Neural cell (in vitro differentiated cells): ENCODE data around the gene SNUPN. TPM values are rescaled to one million over a fixed set of nuclear protein-coding genes. Genes with fewer than 3 reads are reported as not detected.

ENCODE experiments used
- H2AFZ ChIP-seq: fragments of 200-600, 300-800 bp; sonication (generic), shearing (Covaris generic); 2 replicates; pipeline ENCODE4 v1.6.0; 2014; ENCODE audit warnings: low read depth, mild to moderate bottlenecking, antibody characterized with exemption, low read length, moderate library complexity
- H3F3A ChIP-seq: fragments of 200-600 bp; shearing (Covaris generic); 2 replicates; pipeline ENCODE4 v1.6.1; 2016; ENCODE audit warnings: mild to moderate bottlenecking, moderate library complexity, mixed read lengths, antibody characterized with exemption, low read length; ENCODE audit not compliant: insufficient read depth, poor library complexity, severe bottlenecking
- H3K27ac ChIP-seq: fragments of 200-600, 300-800 bp; sonication (generic), shearing (Covaris generic); 2 replicates; pipeline ENCODE4 v1.5.1; 2014; ENCODE audit warnings: mild to moderate bottlenecking, low read length, moderate library complexity
- H3K27me3 ChIP-seq: fragments of 300-800, 200-600 bp; sonication (generic), shearing (Covaris generic); 2 replicates; pipeline ENCODE4 v1.6.0; 2014; ENCODE audit warnings: mild to moderate bottlenecking, low read depth, low read length, moderate library complexity; ENCODE audit not compliant: insufficient read depth
- H3K36me3 ChIP-seq: fragments of 300-800, 200-600 bp; sonication (generic), shearing (Covaris generic); 2 replicates; pipeline ENCODE4 v1.5.1; 2014; ENCODE audit warnings: mild to moderate bottlenecking, antibody characterized with exemption, low read length, moderate library complexity; ENCODE audit not compliant: insufficient read depth
- H3K4me2 ChIP-seq: fragments of 300-800, 200-600 bp; sonication (generic), shearing (Covaris generic); 2 replicates; pipeline ENCODE4 v1.6.0; 2014; ENCODE audit warnings: mild to moderate bottlenecking, low read length
- H3K4me3 ChIP-seq: fragments of 300-800, 200-600 bp; sonication (generic), shearing (Covaris generic); 2 replicates; pipeline ENCODE4 v1.5.1; 2014; ENCODE audit warnings: mild to moderate bottlenecking, low read length, moderate library complexity
- H3K79me2 ChIP-seq: fragments of 200-600 bp; shearing (Covaris generic); replicated peaks from 2 replicates; pipeline ENCODE4 v1.6.0; 2014; ENCODE audit warnings: mild to moderate bottlenecking, low read length, moderate library complexity; ENCODE audit not compliant: insufficient read depth
- H3K9ac ChIP-seq: fragments of 300-800, 200-600 bp; sonication (generic), shearing (Covaris generic); 2 replicates; pipeline ENCODE4 v1.6.1; 2016; ENCODE audit warnings: mild to moderate bottlenecking, low read length, mixed read lengths
- H3K9me2 ChIP-seq: fragments of 200-600 bp; shearing (Covaris generic); 2 replicates; pipeline ENCODE4 v1.6.1; 2016; ENCODE audit warnings: mild to moderate bottlenecking, low read length, mixed read lengths; ENCODE audit not compliant: insufficient read depth
- H3K9me3 ChIP-seq: fragments of 200-600, 300-800 bp; sonication (generic), shearing (Covaris generic); 2 replicates; pipeline ENCODE4 v1.6.1; 2016; ENCODE audit warnings: mild to moderate bottlenecking, mixed run types, low read length, moderate library complexity, mixed read lengths
- H4K20me1 ChIP-seq: fragments of 200-600 bp; shearing (Covaris generic); 2 replicates; pipeline ENCODE4 v1.6.1; 2016; ENCODE audit warnings: mild to moderate bottlenecking, mixed run types; ENCODE audit not compliant: insufficient read depth
- EP300 ChIP-seq: fragments of 450-650 bp; conservative IDR thresholded peaks from 2 replicates; pipeline ENCODE4 v1.6.1; 2014; ENCODE audit warnings: antibody characterized with exemption, mild to moderate bottlenecking, moderate library complexity; ENCODE audit not compliant: poor library complexity, severe bottlenecking
- EZH2 ChIP-seq: fragments of 200-600, 300-800 bp; shearing (Covaris generic), sonication (generic); IDR thresholded peaks from 2 replicates; pipeline ENCODE4 v1.6.1; 2014; ENCODE audit warnings: antibody characterized with exemption, low read length, borderline replicate concordance, mild to moderate bottlenecking; ENCODE audit not compliant: insufficient read depth, poor library complexity, severe bottlenecking
- MXI1 ChIP-seq: fragments of 450-650 bp; conservative IDR thresholded peaks from 2 replicates; pipeline ENCODE4 v1.6.1; 2014; ENCODE audit warnings: antibody characterized with exemption, mild to moderate bottlenecking; ENCODE audit not compliant: poor library complexity, severe bottlenecking
- POLR2AphosphoS5 ChIP-seq: IDR thresholded peaks from 2 replicates; pipeline ENCODE4 v1.6.1; 2012
- RAD21 ChIP-seq: fragments of 450-650 bp; conservative IDR thresholded peaks from 2 replicates; pipeline ENCODE4 v1.6.1; 2014; ENCODE audit warnings: antibody characterized with exemption, mild to moderate bottlenecking, moderate library complexity
- REST ChIP-seq: IDR thresholded peaks from 2 replicates; pipeline ENCODE4 v1.6.1; 2012; ENCODE audit warnings: borderline replicate concordance
- SMC3 ChIP-seq: fragments of 450-650 bp; conservative IDR thresholded peaks from 2 replicates; pipeline ENCODE4 v1.6.1; 2014; ENCODE audit warnings: antibody characterized with exemption, mild to moderate bottlenecking, moderate library complexity; ENCODE audit not compliant: poor library complexity
- TAF1 ChIP-seq: IDR thresholded peaks from 2 replicates; pipeline ENCODE4 v1.6.1; 2012; ENCODE audit warnings: low read depth
- polyA plus RNA-seq: library from polyadenylated mRNA; depleted of rRNA; stranded (reverse); fragments of >200 nt; gene quantifications from 2 replicates; pipeline ENCODE4 v1.2.3, GENCODE V29; 2014
- TF ChIP-seq, protein P1 (sequence below): fragments of 450-650 bp; IDR thresholded peaks from 2 replicates; pipeline ENCODE4 v1.5.1; 2014; ENCODE audit warnings: antibody characterized with exemption, mild to moderate bottlenecking, moderate library complexity; ENCODE audit not compliant: poor library complexity, severe bottlenecking

SNUPN gene
- polyA plus RNA-seq, 1 donor from 2014 or later = 19.0 TPM

DNA sequence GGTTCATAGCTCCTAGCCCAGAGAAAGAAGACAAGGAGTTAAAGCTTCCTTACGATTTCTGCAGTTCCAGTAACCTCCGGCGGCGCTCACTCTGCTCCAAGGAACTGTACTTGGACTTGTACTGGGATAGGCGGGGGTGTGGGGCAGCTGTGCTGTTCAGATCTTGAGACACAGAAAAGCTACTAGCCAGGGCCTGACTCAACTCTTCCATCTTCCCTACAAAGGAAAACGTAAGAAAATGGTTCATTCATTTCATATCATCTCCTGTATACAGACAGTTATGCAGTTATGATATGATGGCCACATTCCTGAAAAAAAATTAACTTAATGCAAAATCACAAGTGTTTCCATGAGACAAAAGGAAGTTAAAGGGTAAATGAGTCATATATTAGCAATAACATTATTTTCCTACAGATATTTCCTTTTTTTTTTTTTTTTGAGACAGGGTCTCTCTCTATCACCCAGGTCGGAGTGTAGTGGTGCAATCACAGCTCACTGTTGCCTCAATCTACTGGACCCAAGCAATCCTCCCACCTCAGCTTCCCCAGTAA is 4.6 kb downstream of the SNUPN start:
- no peak for TF ChIP-seq POLR2AphosphoS5
- no peak for TF ChIP-seq EZH2
- no peak overlapping the region for H3K4me3 ChIP-seq
- no peak overlapping the region for H3K9ac ChIP-seq
- no peaks in the 10 kb centered on the region for H3K79me2 ChIP-seq
- H3K4me2 ChIP-seq = no peak overlapping the region
- no peaks in the 10 kb centered on the region for H4K20me1 ChIP-seq
- H3F3A ChIP-seq = peaks cover 3% of the 10 kb centered on the region
- no peak overlapping the region for H2AFZ ChIP-seq
- H3K27ac ChIP-seq = no peak overlapping the region
- no peaks in the 10 kb centered on the region for H3K9me2 ChIP-seq
- H3K36me3 ChIP-seq = no peaks in the 10 kb centered on the region
- no peaks in the 10 kb centered on the region for H3K9me3 ChIP-seq
- H3K27me3 ChIP-seq = no peaks in the 10 kb centered on the region

DNA sequence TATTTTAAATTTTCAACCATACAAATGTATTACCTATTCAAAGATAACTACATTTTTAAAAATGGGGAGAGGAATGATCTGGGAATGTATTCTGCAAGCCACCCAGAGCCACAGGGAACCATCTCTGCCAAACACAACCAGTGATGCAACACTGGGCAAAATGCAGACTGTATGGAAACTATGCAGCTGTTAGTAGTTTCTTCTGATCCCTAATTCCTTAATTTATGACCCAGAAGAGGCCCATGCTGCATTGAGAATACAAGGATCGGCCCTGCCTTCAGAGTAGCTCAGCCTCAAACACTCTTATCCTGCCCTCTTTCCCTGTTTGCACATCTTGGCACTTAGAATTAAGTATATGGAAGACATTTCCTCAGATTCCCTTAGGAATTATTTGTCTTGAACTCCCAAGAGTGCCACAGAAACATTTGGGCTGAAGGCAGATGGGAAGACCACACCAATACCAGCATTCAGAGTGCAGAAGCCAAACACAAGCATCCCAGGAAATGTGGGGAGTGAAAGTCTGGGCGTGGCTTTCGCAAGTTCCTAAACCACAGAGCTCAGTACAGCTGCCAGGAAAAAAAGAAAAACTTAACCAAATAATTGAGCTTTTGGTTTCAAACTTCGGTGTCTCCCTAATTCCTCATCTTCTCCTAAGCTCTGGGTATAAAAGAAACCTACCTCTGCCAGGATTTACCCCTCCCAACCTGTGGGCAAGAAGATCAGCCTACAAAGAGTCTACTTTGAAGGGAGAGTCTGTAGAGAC is 5.3 kb downstream of the SNUPN start:
- no peak overlapping the region for H2AFZ ChIP-seq
- no peak overlapping the region for H3K4me2 ChIP-seq
- no peaks in the 10 kb centered on the region for H4K20me1 ChIP-seq
- no peaks in the 10 kb centered on the region for H3K9me3 ChIP-seq
- H3K9me2 ChIP-seq = no peaks in the 10 kb centered on the region
- TF ChIP-seq POLR2AphosphoS5 = no peak
- no peak for TF ChIP-seq RAD21
- no peaks in the 10 kb centered on the region for H3K36me3 ChIP-seq
- H3K27me3 ChIP-seq = no peaks in the 10 kb centered on the region
- H3F3A ChIP-seq = no peaks in the 10 kb centered on the region
- H3K79me2 ChIP-seq = no peaks in the 10 kb centered on the region
- no peak overlapping the region for H3K9ac ChIP-seq
- no peak overlapping the region for H3K27ac ChIP-seq
- no peak overlapping the region for H3K4me3 ChIP-seq

DNA sequence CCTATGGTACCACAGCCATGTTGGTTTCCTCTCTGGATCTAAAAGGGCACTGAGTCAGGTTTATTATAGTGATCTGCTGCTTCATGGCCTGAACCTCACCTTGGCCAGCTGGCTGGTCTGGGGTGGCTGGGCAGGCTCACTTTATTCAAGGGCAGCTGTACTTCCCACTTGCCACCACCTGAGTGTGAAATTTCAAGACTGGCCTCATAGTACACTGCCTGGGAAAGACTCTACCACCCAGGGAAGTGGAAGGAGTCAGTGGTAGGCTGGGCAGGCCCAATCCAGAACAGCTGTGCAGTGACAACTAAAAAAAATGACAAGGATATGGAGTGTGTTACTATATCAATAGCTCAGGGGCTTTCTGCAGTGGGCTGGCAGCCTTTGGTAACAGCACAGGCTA is 8.8 kb downstream of the SNUPN start:
- Histone ChIP-seq H3K9ac (no peak overlapping the region), H3K9me3 (no peaks in the 10 kb centered on the region), H3K79me2 (no peaks in the 10 kb centered on the region), H3F3A (no peaks in the 10 kb centered on the region), H3K27ac (no peak overlapping the region), H3K4me2 (no peak overlapping the region), H3K4me3 (no peak overlapping the region), H3K27me3 (no peaks in the 10 kb centered on the region), H3K36me3 (no peaks in the 10 kb centered on the region), H3K9me2 (no peaks in the 10 kb centered on the region), H4K20me1 (no peaks in the 10 kb centered on the region), H2AFZ (no peak overlapping the region)
- TF ChIP-seq SMC3 (no peak), EP300 (no peak), MXI1 (no peak), REST (no peak), POLR2AphosphoS5 (no peak), TAF1 (no peak), EZH2 (no peak), RAD21 (no peak)
- TF ChIP-seq, protein P1, sequence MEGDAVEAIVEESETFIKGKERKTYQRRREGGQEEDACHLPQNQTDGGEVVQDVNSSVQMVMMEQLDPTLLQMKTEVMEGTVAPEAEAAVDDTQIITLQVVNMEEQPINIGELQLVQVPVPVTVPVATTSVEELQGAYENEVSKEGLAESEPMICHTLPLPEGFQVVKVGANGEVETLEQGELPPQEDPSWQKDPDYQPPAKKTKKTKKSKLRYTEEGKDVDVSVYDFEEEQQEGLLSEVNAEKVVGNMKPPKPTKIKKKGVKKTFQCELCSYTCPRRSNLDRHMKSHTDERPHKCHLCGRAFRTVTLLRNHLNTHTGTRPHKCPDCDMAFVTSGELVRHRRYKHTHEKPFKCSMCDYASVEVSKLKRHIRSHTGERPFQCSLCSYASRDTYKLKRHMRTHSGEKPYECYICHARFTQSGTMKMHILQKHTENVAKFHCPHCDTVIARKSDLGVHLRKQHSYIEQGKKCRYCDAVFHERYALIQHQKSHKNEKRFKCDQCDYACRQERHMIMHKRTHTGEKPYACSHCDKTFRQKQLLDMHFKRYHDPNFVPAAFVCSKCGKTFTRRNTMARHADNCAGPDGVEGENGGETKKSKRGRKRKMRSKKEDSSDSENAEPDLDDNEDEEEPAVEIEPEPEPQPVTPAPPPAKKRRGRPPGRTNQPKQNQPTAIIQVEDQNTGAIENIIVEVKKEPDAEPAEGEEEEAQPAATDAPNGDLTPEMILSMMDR = no peak
